Right atrium auricular region (tissue), 2 donors: Measurements from ENCODE around the gene ZNF782. TPM values are rescaled to one million over a fixed set of nuclear protein-coding genes. Genes with fewer than 3 reads are reported as not detected.

Experiments used
- DNase-seq: peaks from one replicate; pipeline ENCODE4 v3.0.0-alpha.2; 2019; ENCODE audit warnings: low spot score
- H3K27ac ChIP-seq, 2 donors: fragments of 200-600 bp; sonication (generic); 1 replicate in 1 of 2; 2 replicates in 1 of 2; pipeline ENCODE4 v1.5.1; 2016 to 2019
- H3K27me3 ChIP-seq, 2 donors: fragments of 200-600 bp; sonication (generic); one replicate each; pipeline versions ENCODE4 v1.5.1 to v1.6.0; 2017 to 2019
- H3K36me3 ChIP-seq: fragments of 200-600 bp; sonication (generic); one replicate; pipeline ENCODE4 v1.5.1; 2016
- H3K4me1 ChIP-seq, 2 donors: fragments of 200-600 bp; sonication (generic); one replicate each; pipeline versions ENCODE4 v1.5.1 to v1.6.0; 2017 to 2019
- H3K4me3 ChIP-seq, 2 donors: fragments of 200-600 bp; sonication (generic); 1 replicate in 1 of 2; 2 replicates in 1 of 2; pipeline ENCODE4 v1.5.1; 2017 to 2019; ENCODE audit warnings: mild to moderate bottlenecking in 1 of 2, moderate library complexity in 1 of 2
- H3K9me3 ChIP-seq, 2 donors: fragments of 200-600 bp; sonication (generic); one replicate each; pipeline ENCODE4 v1.5.1; 2019
- CTCF ChIP-seq, 2 donors: fragments of 200-600 bp; sonication (generic); IDR thresholded peaks; one replicate each; pipeline ENCODE4 v1.5.1; 2019; ENCODE audit warnings: antibody characterized with exemption in 2 of 2
- total RNA-seq, 2 donors: library from RNA; depleted of rRNA; stranded (reverse); fragments of >200 nt; gene quantifications; one replicate each; pipeline ENCODE4 v1.1.0, GENCODE V29; 2016

The ZNF782 gene
- total RNA-seq, 2 donors from 2014 or later: 4.6 to 5.5 TPM

- no peak for DNase-seq
- no peak overlapping the region for H3K4me3 ChIP-seq
- H3K27ac ChIP-seq: no peak overlapping the region
- no peak for TF ChIP-seq CTCF (IDR thresholded peaks at IDR 0.05)
- no peaks in the 10 kb centered on the region for H3K27me3 ChIP-seq
- no peaks in the 10 kb centered on the region for H3K36me3 ChIP-seq
- peaks cover 0 to 6% of the 10 kb centered on the region in 2 donors for H3K9me3 ChIP-seq
- no peaks in the 10 kb centered on the region for H3K4me1 ChIP-seq
These were observed 29.6 kb upstream of the ZNF782 start for GRCh38 chr9:96883922-96884321.

GRCh38 chr9:96877269-96877668 is 23.0 kb upstream of the ZNF782 start:
- no peaks in the 10 kb centered on the region for H3K36me3 ChIP-seq
- peaks cover 0 to 21% of the 10 kb centered on the region in 2 donors for H3K4me1 ChIP-seq
- H3K27me3 ChIP-seq: peaks cover 6 to 8% of the 10 kb centered on the region in 2 donors
- no peaks in the 10 kb centered on the region for H3K9me3 ChIP-seq
- TF ChIP-seq CTCF (IDR thresholded peaks at IDR 0.05): no peak
- no peak for DNase-seq
- H3K27ac ChIP-seq: no peak overlapping the region
- no peak overlapping the region for H3K4me3 ChIP-seq

- Histone ChIP-seq H3K4me3 (peak overlapping the region; percentile 43 to 53), H3K36me3 (no peaks in the 10 kb centered on the region), H3K4me1 (peaks cover 0 to 21% of the 10 kb centered on the region in 2 donors), H3K27ac (peak overlapping the region; percentile 46 to 55), H3K27me3 (peaks cover 6 to 8% of the 10 kb centered on the region in 2 donors), H3K9me3 (no peaks in the 10 kb centered on the region)
- TF ChIP-seq CTCF (IDR thresholded peaks at IDR 0.05): peak in 1 of 2 donors; percentile 22
- no peak for DNase-seq
These were observed 21.3 kb upstream of the ZNF782 start for GRCh38 chr9:96875461-96876142.

GRCh38 chr9:96874947-96875460 is 20.7 kb upstream of the ZNF782 start:
- peak overlapping the region; percentile 43 to 53 for H3K4me3 ChIP-seq
- no peak for DNase-seq
- no peaks in the 10 kb centered on the region for H3K9me3 ChIP-seq
- no peak for TF ChIP-seq CTCF (IDR thresholded peaks at IDR 0.05)
- no peaks in the 10 kb centered on the region for H3K36me3 ChIP-seq
- peaks cover 0 to 21% of the 10 kb centered on the region in 2 donors for H3K4me1 ChIP-seq
- peak overlapping the region; percentile 46 to 55 for H3K27ac ChIP-seq
- H3K27me3 ChIP-seq: peaks cover 6 to 8% of the 10 kb centered on the region in 2 donors

GRCh38 chr9:96874201-96874785 is 20.0 kb upstream of the ZNF782 start:
- Histone ChIP-seq H3K36me3 (no peaks in the 10 kb centered on the region), H3K9me3 (no peaks in the 10 kb centered on the region), H3K4me3 (no peak overlapping the region), H3K27me3 (peaks cover 6 to 8% of the 10 kb centered on the region in 2 donors), H3K4me1 (peaks cover 0 to 21% of the 10 kb centered on the region in 2 donors), H3K27ac (no peak overlapping the region)
- no peak for DNase-seq
- no peak for TF ChIP-seq CTCF (IDR thresholded peaks at IDR 0.05)
